Peyer's patch (tissue), 4 donors: ENCODE measurements around the gene KCNA2.

Experiments used
- CTCF ChIP-seq, 6 experiments: fragments of 450-650 bp in 4 of 6; fragments of 200-600 bp in 2 of 6; sonication (generic) in 1 of 6; IDR thresholded peaks; one replicate each; pipeline ENCODE4 v1.5.1; 2017 to 2019; ENCODE audit warnings: antibody characterized with exemption in 6 of 6, mild to moderate bottlenecking in 3 of 6, moderate library complexity in 1 of 6
- POLR2A ChIP-seq, 2 donors: fragments of 450-650 bp; IDR thresholded peaks; one replicate each; pipeline ENCODE4 v1.5.1; 2017; ENCODE audit warnings: antibody characterized with exemption in 2 of 2, mild to moderate bottlenecking in 2 of 2, moderate library complexity in 2 of 2

- no peak for TF ChIP-seq CTCF (IDR thresholded peaks at IDR 0.05)
- no peak for TF ChIP-seq POLR2A (IDR thresholded peaks at IDR 0.05)
Measured at GRCh38 chr1:110605446-110605845, 712 bp downstream of the KCNA2 start.
